Endothelial cell of umbilical vein (primary cell): Measurements from ENCODE around the gene MED29. TPM values are rescaled to one million over a fixed set of nuclear protein-coding genes. Genes with fewer than 3 reads are reported as not detected.

Experiments used
- BruUV-seq: library from RNA; stranded (reverse); fragments of 400-500 nt; replicated peaks from 2 replicates; lab custom pipeline; 2021; lab: Mats Ljungman, UMichigan
- CTCF ChIA-PET: fragments of 300-600, 350-600 bp; sonication (Branson Sonifier 250); formaldehyde crosslinking; loops from one replicate; lab custom pipeline; 2021; ENCODE audit warnings: antibody characterized with exemption, inconsistent platforms; lab: Charles Lee
- POLR2A ChIA-PET: fragments of 300-600, 350-600 bp; sonication (Branson Sonifier 250); formaldehyde crosslinking; loops from one replicate; lab custom pipeline; 2021; ENCODE audit warnings: antibody characterized with exemption, inconsistent platforms; lab: Charles Lee
- DNase-seq: peaks from one replicate; pipeline ENCODE4 v3.0.0-alpha.2; 2011; ENCODE audit warnings: low read depth, low spot score
- FAIRE-seq: peaks from 2 replicates; lab custom pipeline; 2011; peaks lifted over from hg19 to GRCh38; lab: Jason Lieb, UNC
- H2AFZ ChIP-seq: 2 replicates; pipeline ENCODE4 v1.6.0; 2012; ENCODE audit warnings: low read depth, low read length, control low read depth, inconsistent platforms
- H3K27ac ChIP-seq: 2 replicates; pipeline ENCODE4 v1.5.1; 2011; ENCODE audit warnings: low read depth, mild to moderate bottlenecking, control low read depth, low read length, moderate library complexity; ENCODE audit not compliant: insufficient read depth
- H3K27me3 ChIP-seq, 2 experiments: 2 replicates each; pipeline versions ENCODE4 v1.6.0 to v1.6.1; 2011; ENCODE audit warnings: low read length in 2 of 2, mixed read lengths in 1 of 2; ENCODE audit not compliant: control insufficient read depth in 2 of 2, insufficient read depth in 2 of 2
- H3K36me3 ChIP-seq, 2 experiments: 2 replicates in 1 of 2; 3 replicates in 1 of 2; pipeline ENCODE4 v1.5.1; 2011; ENCODE audit warnings: low read length in 2 of 2, mild to moderate bottlenecking in 1 of 2, moderate library complexity in 1 of 2; ENCODE audit not compliant: control insufficient read depth in 2 of 2, insufficient read depth in 2 of 2; ENCODE audit errors: extremely low read depth in 1 of 2
- H3K4me1 ChIP-seq: 3 replicates; pipeline ENCODE4 v1.5.1; 2011; ENCODE audit warnings: mild to moderate bottlenecking, low read length; ENCODE audit not compliant: control insufficient read depth, insufficient read depth; ENCODE audit errors: extremely low read depth
- H3K4me2 ChIP-seq: 2 replicates; pipeline ENCODE4 v1.6.1; 2011; ENCODE audit warnings: low read length, control low read depth, mixed read lengths; ENCODE audit not compliant: insufficient read depth
- H3K4me3 ChIP-seq, 3 experiments: fragments of 200-600 bp in 1 of 3; sonication (generic), shearing (Covaris generic) in 1 of 3; replicated peaks in 1 of 3; 2 replicates each; pipeline ENCODE4 v1.5.1; 2011 to 2016; ENCODE audit warnings: control low read depth in 3 of 3, low read length in 3 of 3, mild to moderate bottlenecking in 2 of 3, inconsistent platforms in 1 of 3, low read depth in 1 of 3, moderate library complexity in 1 of 3; ENCODE audit not compliant: insufficient read depth in 1 of 3
- H3K79me2 ChIP-seq: 2 replicates; pipeline ENCODE4 v1.6.0; 2012; ENCODE audit warnings: low read length, inconsistent platforms; ENCODE audit not compliant: control insufficient read depth, insufficient read depth
- H3K9ac ChIP-seq: replicated peaks from 2 replicates; pipeline ENCODE3; 2011; ENCODE audit warnings: low read length, control low read depth; ENCODE audit not compliant: insufficient read depth; ENCODE audit errors: extremely low read depth
- H3K9me1 ChIP-seq: replicated peaks from 3 replicates; pipeline ENCODE4 v1.6.0; 2011; ENCODE audit warnings: mild to moderate bottlenecking, low read length; ENCODE audit not compliant: control insufficient read depth, insufficient read depth; ENCODE audit errors: extremely low read depth
- H3K9me3 ChIP-seq: replicated peaks from 2 replicates; pipeline ENCODE4 v1.5.1; 2012; ENCODE audit warnings: low read length, inconsistent platforms; ENCODE audit not compliant: control insufficient read depth, insufficient read depth
- H4K20me1 ChIP-seq: replicated peaks from 2 replicates; pipeline ENCODE3; 2011; ENCODE audit warnings: mild to moderate bottlenecking, low read length; ENCODE audit not compliant: control insufficient read depth, insufficient read depth; ENCODE audit errors: extremely low read depth
- EZH2 ChIP-seq: IDR thresholded peaks from 2 replicates; pipeline ENCODE4 v1.6.1; 2012; ENCODE audit warnings: borderline replicate concordance, low read depth, mild to moderate bottlenecking, moderate library complexity, low read length, inconsistent platforms; ENCODE audit not compliant: severe bottlenecking
- FOS ChIP-seq: IDR thresholded peaks from 2 replicates; pipeline ENCODE4 v1.6.1; 2011; ENCODE audit warnings: mild to moderate bottlenecking, low read length, moderate library complexity, borderline replicate concordance; ENCODE audit not compliant: insufficient read depth
- GATA2 ChIP-seq: IDR thresholded peaks from 2 replicates; pipeline ENCODE4 v1.7.0; 2011; ENCODE audit warnings: low read depth, mild to moderate bottlenecking, moderate library complexity, mixed read lengths, low read length; ENCODE audit not compliant: insufficient read length, insufficient read depth
- JUN ChIP-seq: IDR thresholded peaks from 2 replicates; pipeline ENCODE4 v1.6.1; 2011; ENCODE audit warnings: borderline replicate concordance, low read depth; ENCODE audit not compliant: insufficient read length, insufficient read depth
- MYC ChIP-seq: IDR thresholded peaks from one replicate; pipeline ENCODE4 v1.6.1; 2011; ENCODE audit warnings: mild to moderate bottlenecking, low read depth, low read length
- POLR2A ChIP-seq: IDR thresholded peaks from 2 replicates; pipeline ENCODE4 v1.6.1; 2012; ENCODE audit warnings: low read depth, mild to moderate bottlenecking, control low read depth, low read length
- POLR2AphosphoS5 ChIP-seq: IDR thresholded peaks from 2 replicates; pipeline ENCODE4 v1.6.1; 2012; ENCODE audit warnings: low read depth, mild to moderate bottlenecking, control low read depth, low read length, moderate library complexity; ENCODE audit not compliant: insufficient read depth
- dilution Hi-C: fragments of 300-500 bp; cut with MboI; formaldehyde crosslinking; loops from one replicate; pipeline ENCODE4 v1.15.0; 2019; ENCODE audit warnings: low sequenced_read_pairs; ENCODE audit not compliant: extremely low pct_ligation_motif_present
- intact Hi-C: fragments of 100-400 bp; cut with micrococcal nuclease; formaldehyde crosslinking; loops from one replicate; pipeline ENCODE4 v1.10.0; 2022
- polyA plus RNA-seq, 4 experiments: library from polyadenylated mRNA; depleted of rRNA in 3 of 4; stranded (reverse) in 3 of 4; unstranded in 1 of 4; fragments of >200 nt; gene quantifications; 2 replicates each; pipeline versions ENCODE4 v1.2.1 to v1.2.3, GENCODE V29; 2011 to 2012; ENCODE audit warnings: missing spikeins in 1 of 4
- total RNA-seq: library from RNA; stranded (reverse); gene quantifications from 2 replicates; pipeline ENCODE4 v1.2.3, GENCODE V29; 2021
- TF ChIP-seq, protein P1 (sequence below), 2 donors: IDR thresholded peaks; 1 replicate in 1 of 2; 2 replicates in 1 of 2; pipeline ENCODE4 v1.5.1; 2011; ENCODE audit warnings: low read length in 2 of 2, mild to moderate bottlenecking in 2 of 2, moderate library complexity in 2 of 2, control low read depth in 1 of 2, inconsistent platforms in 1 of 2, low read depth in 1 of 2; ENCODE audit not compliant: insufficient read depth in 1 of 2; ENCODE audit errors: extremely low read depth in 1 of 2
- TF ChIP-seq, protein P2 (sequence below): IDR thresholded peaks from 2 replicates; pipeline ENCODE4 v1.6.1; 2011; ENCODE audit not compliant: insufficient read depth, insufficient read length

The MED29 gene
- total and polyA plus RNA-seq, 2 donors (not counting 3 experiments of a cell fraction or from before 2014, with no cell fraction given): 25.5 to 50.4 TPM

DNA sequence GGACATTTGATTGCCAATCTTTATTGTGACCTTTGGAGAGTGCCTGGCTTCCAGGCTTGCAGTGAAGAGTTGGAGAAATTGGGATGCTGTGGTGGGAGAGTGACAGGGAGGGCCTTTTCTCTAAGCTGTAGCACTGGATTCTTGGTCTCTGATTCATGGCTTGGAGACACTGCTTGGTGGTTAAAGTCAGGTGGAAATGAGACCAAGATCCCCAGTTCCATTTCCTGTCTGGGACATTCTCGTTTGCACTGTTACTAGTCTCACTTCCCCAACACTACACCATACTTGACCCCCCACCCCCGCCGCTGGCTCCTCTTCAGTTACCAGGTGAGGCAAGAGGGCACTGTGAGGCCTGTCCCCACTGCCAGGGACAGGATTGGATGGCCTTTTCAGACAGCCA, 57.1 kb downstream of the MED29 start:
- CTCF ChIA-PET: interaction anchor here (1.5 kb wide), 1 partner anchor 12 kb away, joined by 3 read pairs; the partner anchor contains the start of gene RPS16

More for the DNA sequence above, 57.1 kb downstream of the MED29 start:
- no peaks in the 10 kb centered on the region for H3K9me1 ChIP-seq
- dilution Hi-C loops: no loop called here
- H3K9me3 ChIP-seq: no peaks in the 10 kb centered on the region
- H3K27me3 ChIP-seq: no peaks in the 10 kb centered on the region
- no peaks in the 10 kb centered on the region for H4K20me1 ChIP-seq
- peaks cover 82% of the 10 kb centered on the region for H3K79me2 ChIP-seq
- POLR2A ChIA-PET: no interaction called here
- DNase-seq: no peak
- H3K36me3 ChIP-seq: peaks cover 6 to 17% of the 10 kb centered on the region in 2 experiments
- no peak for FAIRE-seq
- no peak overlapping the region for H3K4me2 ChIP-seq
- H3K27ac ChIP-seq: no peak overlapping the region
- no peak overlapping the region for H3K4me3 ChIP-seq
- intact Hi-C loops: loop anchor here (10.0 kb wide), 1 partner anchor 87 kb away; the partner anchor contains the start of gene EID2B
- no peak overlapping the region for H3K9ac ChIP-seq
- TF ChIP-seq GATA2 (no peak), EZH2 (no peak), JUN (no peak), POLR2AphosphoS5 (no peak), FOS (no peak), MYC (no peak), POLR2A (no peak)
- TF ChIP-seq, protein P1, sequence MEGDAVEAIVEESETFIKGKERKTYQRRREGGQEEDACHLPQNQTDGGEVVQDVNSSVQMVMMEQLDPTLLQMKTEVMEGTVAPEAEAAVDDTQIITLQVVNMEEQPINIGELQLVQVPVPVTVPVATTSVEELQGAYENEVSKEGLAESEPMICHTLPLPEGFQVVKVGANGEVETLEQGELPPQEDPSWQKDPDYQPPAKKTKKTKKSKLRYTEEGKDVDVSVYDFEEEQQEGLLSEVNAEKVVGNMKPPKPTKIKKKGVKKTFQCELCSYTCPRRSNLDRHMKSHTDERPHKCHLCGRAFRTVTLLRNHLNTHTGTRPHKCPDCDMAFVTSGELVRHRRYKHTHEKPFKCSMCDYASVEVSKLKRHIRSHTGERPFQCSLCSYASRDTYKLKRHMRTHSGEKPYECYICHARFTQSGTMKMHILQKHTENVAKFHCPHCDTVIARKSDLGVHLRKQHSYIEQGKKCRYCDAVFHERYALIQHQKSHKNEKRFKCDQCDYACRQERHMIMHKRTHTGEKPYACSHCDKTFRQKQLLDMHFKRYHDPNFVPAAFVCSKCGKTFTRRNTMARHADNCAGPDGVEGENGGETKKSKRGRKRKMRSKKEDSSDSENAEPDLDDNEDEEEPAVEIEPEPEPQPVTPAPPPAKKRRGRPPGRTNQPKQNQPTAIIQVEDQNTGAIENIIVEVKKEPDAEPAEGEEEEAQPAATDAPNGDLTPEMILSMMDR (IDR thresholded peaks at IDR 0.05; ENCODE audit: extremely low read depth in 1 of 2, insufficient read depth in 1 of 2, low read depth in 1 of 2, low read length in 2 of 2): no peak
- TF ChIP-seq, protein P2, sequence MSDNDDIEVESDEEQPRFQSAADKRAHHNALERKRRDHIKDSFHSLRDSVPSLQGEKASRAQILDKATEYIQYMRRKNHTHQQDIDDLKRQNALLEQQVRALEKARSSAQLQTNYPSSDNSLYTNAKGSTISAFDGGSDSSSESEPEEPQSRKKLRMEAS: no peak
- H3K4me1 ChIP-seq: peaks cover 20% of the 10 kb centered on the region
- H2AFZ ChIP-seq: no peak overlapping the region
- no TSS peak for BruUV-seq
